H1 (cell line): Measurements from ENCODE around the gene MYH10.

Experiments
- CHD2 ChIP-seq: IDR thresholded peaks from 2 replicates; pipeline ENCODE4 v1.6.1; 2012; ENCODE audit warnings: low read length, improper control_type of control experiment
- CTCF ChIP-seq, 3 experiments: IDR thresholded peaks; 1 replicate in 2 of 3; 2 replicates in 1 of 3; pipeline versions ENCODE4 v1.5.1 to v1.6.1; 2011; ENCODE audit warnings: low read length in 3 of 3, mild to moderate bottlenecking in 3 of 3, inconsistent platforms in 2 of 3, low read depth in 1 of 3, moderate library complexity in 1 of 3; ENCODE audit not compliant: insufficient read depth in 1 of 3; ENCODE audit errors: control extremely low read depth in 1 of 3
- JUND ChIP-seq: IDR thresholded peaks from 2 replicates; pipeline ENCODE4 v1.6.1; 2011; ENCODE audit warnings: mild to moderate bottlenecking, improper control_type of control experiment, low read length
- SRF ChIP-seq: IDR thresholded peaks from 2 replicates; pipeline ENCODE4 v1.6.1; 2011; ENCODE audit warnings: mild to moderate bottlenecking, low read depth, low read length, moderate library complexity
- TAF1 ChIP-seq: IDR thresholded peaks from 2 replicates; pipeline ENCODE4 v1.6.1; 2011; ENCODE audit warnings: mild to moderate bottlenecking, low read depth, low read length
- TBP ChIP-seq: IDR thresholded peaks from 2 replicates; pipeline ENCODE4 v1.6.1; 2011; ENCODE audit warnings: low read depth, low read length, improper control_type of control experiment

- TF ChIP-seq TAF1 (no peak), CTCF (IDR thresholded peaks at IDR 0.05; ENCODE audit: control extremely low read depth in 1 of 3, insufficient read depth in 1 of 3, low read depth in 1 of 3, low read length in 3 of 3) (no peak), JUND (no peak), SRF (no peak), TBP (no peak), CHD2 (no peak)
Observed at GRCh38 chr17:8614988-8615387, 15.5 kb downstream of the MYH10 start.
